ENCODE results near the gene SRPK2.

GRCh38 chr7:105281966-105282365 is 106.8 kb downstream of the SRPK2 start:
- TF ChIP-seq CTCF (conservative IDR thresholded peaks at IDR 0.05; ENCODE audit: low read depth, low read length) (no peak), EZH2phosphoT487 (IDR thresholded peaks at IDR 0.05; ENCODE audit: borderline replicate concordance, low read length) (no peak), EZH2 (IDR thresholded peaks at IDR 0.05; ENCODE audit: low read length, unreplicated experiment) (no peak)

Data from PC-3 (cell line).